Mesendoderm (in vitro differentiated cells): ENCODE results near the gene MESP2. TPM values are rescaled to one million over a fixed set of nuclear protein-coding genes. Genes with fewer than 3 reads are reported as not detected.

Experiments used
- DNase-seq: peaks from one replicate; pipeline ENCODE4 v3.0.0; 2013
- H2AK5ac ChIP-seq: 2 replicates; pipeline ENCODE4 v1.6.1; 2013; ENCODE audit warnings: low read length, inconsistent platforms
- H2BK120ac ChIP-seq: 2 replicates; pipeline ENCODE4 v1.6.1; 2013; ENCODE audit warnings: low read depth, mild to moderate bottlenecking, low read length, moderate library complexity, mixed read lengths
- H2BK15ac ChIP-seq: replicated peaks from 2 replicates; pipeline ENCODE4 v1.6.1; 2013; ENCODE audit warnings: low read depth, mild to moderate bottlenecking, moderate library complexity
- H2BK5ac ChIP-seq: 2 replicates; pipeline ENCODE4 v1.6.1; 2013; ENCODE audit warnings: low read length, inconsistent platforms
- H3K18ac ChIP-seq: 2 replicates; pipeline ENCODE4 v1.6.1; 2013; ENCODE audit warnings: mild to moderate bottlenecking, low read length, mixed read lengths
- H3K23ac ChIP-seq: one replicate; pipeline ENCODE4 v1.6.1; 2013; ENCODE audit warnings: low read length
- H3K27ac ChIP-seq: 2 replicates; pipeline ENCODE4 v1.5.1; 2013; ENCODE audit warnings: low read depth, mild to moderate bottlenecking, inconsistent platforms, low read length, moderate library complexity
- H3K27me3 ChIP-seq: 2 replicates; pipeline ENCODE4 v1.6.1; 2013; ENCODE audit warnings: low read length, control low read depth, mild to moderate bottlenecking, inconsistent platforms; ENCODE audit not compliant: insufficient read depth, poor library complexity
- H3K36me3 ChIP-seq: 2 replicates; pipeline ENCODE4 v1.6.1; 2013; ENCODE audit warnings: low read length, inconsistent platforms; ENCODE audit not compliant: control insufficient read depth, insufficient read depth
- H3K4ac ChIP-seq: one replicate; pipeline ENCODE4 v1.6.1; 2013; ENCODE audit warnings: low read depth, mild to moderate bottlenecking, low read length, moderate library complexity
- H3K4me1 ChIP-seq: 2 replicates; pipeline ENCODE4 v1.6.1; 2013; ENCODE audit warnings: low read depth, low read length, inconsistent platforms; ENCODE audit not compliant: control insufficient read depth
- H3K4me2 ChIP-seq: 2 replicates; pipeline ENCODE4 v1.6.1; 2013; ENCODE audit warnings: low read length
- H3K4me3 ChIP-seq: 2 replicates; pipeline ENCODE4 v1.5.1; 2013; ENCODE audit warnings: mild to moderate bottlenecking, low read length
- H3K56ac ChIP-seq: one replicate; pipeline ENCODE4 v1.6.1; 2013; ENCODE audit warnings: low read length
- H3K79me1 ChIP-seq: 2 replicates; pipeline ENCODE4 v1.6.1; 2013; ENCODE audit warnings: low read length, inconsistent platforms
- H3K79me2 ChIP-seq: 2 replicates; pipeline ENCODE4 v1.6.1; 2013; ENCODE audit warnings: mild to moderate bottlenecking, low read length; ENCODE audit not compliant: control insufficient read depth, insufficient read depth
- H3K9ac ChIP-seq: 2 replicates; pipeline ENCODE4 v1.6.1; 2013; ENCODE audit warnings: low read length, inconsistent platforms
- H4K5ac ChIP-seq: one replicate; pipeline ENCODE4 v1.6.1; 2013; ENCODE audit warnings: low read length
- H4K8ac ChIP-seq: one replicate; pipeline ENCODE4 v1.6.1; 2013; ENCODE audit warnings: low read depth, mild to moderate bottlenecking, control low read depth, low read length, moderate library complexity
- WGBS: extraction: QIAGEN DNeasy Blood & Tissue Kit; methylation state at CpG from one replicate; pipeline ENCODE4 v1.1.7; 2013; ENCODE audit warnings: low lambda C conversion rate, missing lambda C conversion rate; ENCODE audit not compliant: insufficient coverage; ENCODE audit errors: extremely low coverage; 5-methylcytosine and 5-hydroxymethylcytosine counted together
- polyA plus RNA-seq, 2 experiments: library from polyadenylated mRNA; stranded (reverse); fragments of 200-250 nt; gene quantifications; one replicate each; pipeline ENCODE4 v1.2.3, GENCODE V29; 2013

Gene MESP2, protein sequence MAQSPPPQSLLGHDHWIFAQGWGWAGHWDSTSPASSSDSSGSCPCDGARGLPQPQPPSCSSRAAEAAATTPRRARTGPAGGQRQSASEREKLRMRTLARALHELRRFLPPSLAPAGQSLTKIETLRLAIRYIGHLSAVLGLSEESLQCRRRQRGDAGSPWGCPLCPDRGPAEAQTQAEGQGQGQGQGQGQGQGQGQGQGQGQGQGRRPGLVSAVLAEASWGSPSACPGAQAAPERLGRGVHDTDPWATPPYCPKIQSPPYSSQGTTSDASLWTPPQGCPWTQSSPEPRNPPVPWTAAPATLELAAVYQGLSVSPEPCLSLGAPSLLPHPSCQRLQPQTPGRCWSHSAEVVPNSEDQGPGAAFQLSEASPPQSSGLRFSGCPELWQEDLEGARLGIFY
- polyA plus RNA-seq (2013, experiment 1 of 2) = 0.56 TPM
- polyA plus RNA-seq (2013, experiment 2 of 2) = 0.38 TPM

DNA sequence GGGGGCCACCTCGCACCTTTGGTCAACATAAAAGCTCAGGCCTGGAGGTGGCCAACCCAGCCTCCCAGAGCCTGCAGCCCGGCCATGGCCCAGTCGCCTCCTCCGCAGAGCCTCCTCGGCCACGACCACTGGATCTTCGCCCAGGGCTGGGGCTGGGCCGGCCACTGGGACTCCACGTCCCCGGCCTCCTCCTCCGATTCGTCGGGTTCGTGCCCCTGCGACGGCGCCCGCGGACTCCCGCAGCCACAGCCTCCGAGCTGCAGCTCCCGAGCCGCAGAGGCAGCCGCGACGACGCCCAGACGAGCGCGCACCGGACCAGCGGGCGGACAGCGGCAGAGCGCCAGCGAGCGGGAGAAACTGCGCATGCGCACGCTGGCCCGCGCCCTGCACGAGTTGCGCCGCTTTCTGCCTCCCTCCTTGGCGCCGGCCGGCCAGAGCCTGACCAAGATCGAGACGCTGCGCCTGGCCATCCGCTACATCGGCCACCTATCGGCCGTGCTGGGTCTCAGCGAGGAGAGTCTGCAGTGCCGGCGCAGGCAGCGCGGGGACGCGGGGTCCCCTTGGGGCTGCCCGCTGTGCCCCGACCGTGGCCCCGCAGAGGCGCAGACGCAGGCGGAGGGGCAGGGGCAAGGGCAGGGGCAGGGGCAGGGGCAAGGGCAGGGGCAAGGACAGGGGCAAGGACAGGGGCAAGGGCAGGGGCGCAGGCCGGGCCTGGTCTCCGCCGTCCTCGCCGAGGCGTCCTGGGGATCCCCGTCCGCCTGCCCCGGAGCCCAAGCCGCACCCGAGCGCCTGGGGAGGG lies at the start of gene MESP2:
Gene MESP2, plus strand, starts transcription at position 59 of the 799 bp plus-strand sequence. Its CDS starts 26 bp downstream, at position 85.
- no peaks in the 10 kb centered on the region for H3K79me2 ChIP-seq
- no CpG with 5 or more reads among the region's 82 CpGs for WGBS

DNA sequence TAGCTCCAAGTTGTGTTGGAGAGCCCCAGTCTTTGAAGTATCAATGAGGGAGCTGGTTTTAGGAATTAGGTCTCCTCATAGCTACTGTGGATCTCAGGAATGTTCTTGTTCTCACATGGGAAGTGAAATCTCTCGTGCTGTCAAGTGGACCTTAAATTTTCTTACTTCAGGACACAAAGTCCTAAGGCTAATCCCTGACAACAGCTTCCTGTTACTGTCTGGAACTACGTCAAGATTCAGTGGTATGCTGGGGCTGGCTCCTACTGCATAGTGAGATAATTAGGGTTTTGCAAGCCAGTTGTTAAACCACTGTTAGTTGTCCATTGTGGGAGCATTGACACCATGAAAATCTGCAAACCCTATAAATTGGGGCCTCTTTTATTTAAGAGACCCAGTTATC lies 47.9 kb upstream of the MESP2 start:
- H3K27me3 ChIP-seq = no peaks in the 10 kb centered on the region
- no peak overlapping the region for H3K27ac ChIP-seq
- no peaks in the 10 kb centered on the region for H3K4me1 ChIP-seq
- H4K5ac ChIP-seq = no peak overlapping the region
- no peaks in the 10 kb centered on the region for H3K79me2 ChIP-seq
- H2BK15ac ChIP-seq = no peak overlapping the region
- no peak overlapping the region for H3K4me2 ChIP-seq
- H3K56ac ChIP-seq = no peak overlapping the region
- no peak overlapping the region for H2BK5ac ChIP-seq
- H3K23ac ChIP-seq = no peak overlapping the region
- H3K9ac ChIP-seq = no peak overlapping the region
- H2AK5ac ChIP-seq = no peak overlapping the region
- H3K18ac ChIP-seq = no peak overlapping the region
- no peak for DNase-seq
- no peak overlapping the region for H2BK120ac ChIP-seq
- H3K36me3 ChIP-seq = no peaks in the 10 kb centered on the region
- no peak overlapping the region for H3K4me3 ChIP-seq
- no CpG with 5 or more reads among the region's 2 CpGs for WGBS
- H3K79me1 ChIP-seq = no peaks in the 10 kb centered on the region
- H3K4ac ChIP-seq = no peak overlapping the region
- H4K8ac ChIP-seq = no peak overlapping the region

More for the DNA sequence above, at the start of gene MESP2:
- Histone ChIP-seq H4K5ac (no peak within 1 kb of the TSS), H3K56ac (peak within 1 kb of the TSS; percentile 83), H4K8ac (no peak within 1 kb of the TSS), H3K4ac (peak within 1 kb of the TSS; percentile 63), H3K4me2 (peak within 1 kb of the TSS; percentile 23), H3K36me3 (no peaks in the 10 kb centered on the region), H3K18ac (peak within 1 kb of the TSS; percentile 70), H2BK5ac (no peak within 1 kb of the TSS), H2BK15ac (no peak within 1 kb of the TSS), H3K79me1 (no peaks in the 10 kb centered on the region), H3K9ac (peak within 1 kb of the TSS; percentile 77), H3K23ac (no peak within 1 kb of the TSS), H3K27ac (no peak within 1 kb of the TSS), H2BK120ac (no peak within 1 kb of the TSS), H2AK5ac (peak within 1 kb of the TSS; percentile 6), H3K27me3 (no peaks in the 10 kb centered on the region), H3K4me3 (peak within 1 kb of the TSS; percentile 26), H3K4me1 (peaks cover 11% of the 10 kb centered on the region)
- DNase-seq = peak; percentile 93

DNA sequence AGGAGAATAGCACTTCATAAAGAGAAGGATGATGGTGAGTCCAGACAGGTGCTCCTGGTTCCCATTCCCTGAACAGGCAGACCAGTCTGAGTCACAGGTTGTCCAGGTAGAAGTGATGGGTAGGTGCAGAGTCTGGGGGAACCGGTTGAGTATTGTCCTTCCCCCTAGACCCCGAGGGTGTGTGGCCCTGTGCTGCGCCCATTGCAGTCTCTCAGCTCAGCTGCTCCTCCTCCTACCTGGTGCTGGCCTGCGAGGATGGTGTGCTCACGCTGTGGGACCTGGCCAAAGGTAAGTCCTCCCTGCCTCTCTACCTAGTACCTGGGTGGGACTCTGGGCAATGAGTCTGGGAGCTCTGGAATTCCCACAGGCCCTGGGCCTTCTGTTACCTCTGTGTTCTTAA lies 44.9 kb upstream of the MESP2 start:
- WGBS = no CpG with 5 or more reads among the region's 5 CpGs
- H2BK5ac ChIP-seq = no peak overlapping the region
- H3K36me3 ChIP-seq = no peaks in the 10 kb centered on the region
- H3K9ac ChIP-seq = no peak overlapping the region
- H3K56ac ChIP-seq = no peak overlapping the region
- H3K27me3 ChIP-seq = no peaks in the 10 kb centered on the region
- H3K18ac ChIP-seq = no peak overlapping the region
- no peak overlapping the region for H3K4me3 ChIP-seq
- H2BK15ac ChIP-seq = no peak overlapping the region
- no peak overlapping the region for H3K23ac ChIP-seq
- H2AK5ac ChIP-seq = no peak overlapping the region
- no peaks in the 10 kb centered on the region for H3K79me1 ChIP-seq
- no peaks in the 10 kb centered on the region for H3K79me2 ChIP-seq
- H3K4me1 ChIP-seq = no peaks in the 10 kb centered on the region
- no peak overlapping the region for H3K4me2 ChIP-seq
- no peak overlapping the region for H2BK120ac ChIP-seq
- no peak for DNase-seq
- H4K5ac ChIP-seq = no peak overlapping the region
- no peak overlapping the region for H3K27ac ChIP-seq
- no peak overlapping the region for H4K8ac ChIP-seq
- no peak overlapping the region for H3K4ac ChIP-seq

DNA sequence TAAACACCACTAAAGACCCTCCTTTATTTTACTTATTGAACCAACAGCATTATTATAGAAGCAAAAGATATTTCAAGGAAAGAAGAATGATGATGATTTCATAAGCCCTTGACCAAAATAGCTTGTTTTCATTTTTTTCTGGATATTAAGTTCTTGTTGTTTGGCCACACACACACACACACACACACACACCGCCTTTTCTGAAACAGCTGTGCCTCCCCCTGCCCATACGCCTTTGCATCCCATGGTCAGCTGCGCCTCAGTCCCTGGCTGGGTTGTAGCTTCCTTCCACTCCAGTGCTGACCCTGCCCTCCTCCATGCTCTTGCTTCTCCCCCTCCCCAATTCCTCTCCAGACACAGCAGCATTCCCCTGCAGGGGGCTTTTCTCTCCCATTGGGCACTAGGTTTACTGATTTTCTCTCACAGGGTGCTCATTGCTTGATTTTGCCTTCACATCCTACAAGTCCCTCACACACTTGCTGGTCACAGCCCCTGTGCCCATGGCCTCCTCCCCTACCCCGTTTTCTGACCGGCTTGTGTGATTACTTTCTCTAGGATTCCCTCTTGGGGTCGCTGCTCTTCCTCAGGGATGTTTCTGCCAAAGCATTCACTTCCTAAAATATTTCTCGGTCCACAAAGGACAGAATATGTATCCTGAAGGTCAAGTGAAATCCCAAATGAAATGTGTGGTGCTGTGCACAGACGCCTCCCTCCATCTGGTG lies 43.5 kb upstream of the MESP2 start:
- no peak overlapping the region for H2BK15ac ChIP-seq
- no peaks in the 10 kb centered on the region for H3K79me2 ChIP-seq
- H3K36me3 ChIP-seq = no peaks in the 10 kb centered on the region
- H2AK5ac ChIP-seq = no peak overlapping the region
- H2BK120ac ChIP-seq = no peak overlapping the region
- no peak overlapping the region for H4K8ac ChIP-seq
- H3K4me2 ChIP-seq = no peak overlapping the region
- H3K27ac ChIP-seq = no peak overlapping the region
- H3K18ac ChIP-seq = no peak overlapping the region
- no peaks in the 10 kb centered on the region for H3K27me3 ChIP-seq
- no peak for DNase-seq
- no peak overlapping the region for H3K56ac ChIP-seq
- H3K4me1 ChIP-seq = no peaks in the 10 kb centered on the region
- no CpG with 5 or more reads among the region's 8 CpGs for WGBS
- H2BK5ac ChIP-seq = no peak overlapping the region
- H3K4me3 ChIP-seq = no peak overlapping the region
- H3K23ac ChIP-seq = no peak overlapping the region
- no peaks in the 10 kb centered on the region for H3K79me1 ChIP-seq
- H3K4ac ChIP-seq = no peak overlapping the region
- H4K5ac ChIP-seq = no peak overlapping the region
- no peak overlapping the region for H3K9ac ChIP-seq

DNA sequence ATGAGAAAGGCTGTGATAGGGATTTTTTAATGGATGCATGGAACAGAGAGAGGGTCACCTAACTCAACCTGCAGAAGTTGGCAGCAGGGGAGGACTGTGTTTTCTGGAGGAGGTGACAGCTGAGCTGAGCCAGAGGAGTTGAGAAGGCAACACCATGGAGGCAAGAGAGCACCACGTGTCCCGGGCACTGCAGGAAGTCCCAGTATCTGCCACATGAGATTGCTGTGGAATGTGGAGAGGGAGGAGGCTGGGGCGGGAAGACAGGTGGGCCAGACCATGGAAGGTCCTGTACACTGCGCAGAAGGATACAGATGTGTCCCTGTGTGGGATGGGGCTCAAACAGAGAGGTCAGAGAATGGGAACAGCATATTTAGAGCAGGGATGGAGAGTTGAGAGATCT lies 40.4 kb upstream of the MESP2 start:
- peak; percentile 45 for DNase-seq
- no peak overlapping the region for H3K9ac ChIP-seq
- no peaks in the 10 kb centered on the region for H3K4me1 ChIP-seq
- no peaks in the 10 kb centered on the region for H3K27me3 ChIP-seq
- no peak overlapping the region for H4K5ac ChIP-seq
- no peak overlapping the region for H2BK15ac ChIP-seq
- H3K27ac ChIP-seq = no peak overlapping the region
- H3K79me2 ChIP-seq = no peaks in the 10 kb centered on the region
- H3K79me1 ChIP-seq = no peaks in the 10 kb centered on the region
- no peak overlapping the region for H3K18ac ChIP-seq
- H4K8ac ChIP-seq = no peak overlapping the region
- H2AK5ac ChIP-seq = no peak overlapping the region
- H3K36me3 ChIP-seq = no peaks in the 10 kb centered on the region
- no peak overlapping the region for H3K4me3 ChIP-seq
- no peak overlapping the region for H2BK5ac ChIP-seq
- no peak overlapping the region for H3K4ac ChIP-seq
- H3K23ac ChIP-seq = no peak overlapping the region
- no peak overlapping the region for H3K4me2 ChIP-seq
- H3K56ac ChIP-seq = no peak overlapping the region
- WGBS = no CpG with 5 or more reads among the region's 4 CpGs
- H2BK120ac ChIP-seq = no peak overlapping the region
